Measurements from ENCODE around the gene TGFBR3.
"Not testable (repeated sequence)": the region's sequence is repeated elsewhere in the genome, so short reads cannot be mapped to it uniquely, and the experiment has no call there.

The TGFBR3 gene

DNA sequence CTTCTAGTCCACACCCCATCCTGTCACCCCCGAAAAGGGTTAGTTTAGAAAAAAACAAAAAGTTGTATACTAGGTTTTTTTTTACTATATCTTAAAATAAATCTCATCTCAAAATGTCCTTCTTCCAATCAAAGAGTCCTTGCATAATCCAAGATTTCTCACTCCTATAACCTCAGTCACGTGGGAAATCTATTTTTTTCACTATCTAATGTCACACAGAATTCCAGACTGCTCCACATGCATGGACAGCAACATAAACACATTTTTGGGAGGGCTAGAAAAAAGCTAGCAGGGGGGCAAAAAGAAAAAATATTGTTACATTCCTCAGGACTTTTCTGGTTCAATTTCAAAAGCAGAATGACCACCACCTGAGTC is 39.3 kb downstream of the TGFBR3 start:
- DNase-seq, result no peak

DNA sequence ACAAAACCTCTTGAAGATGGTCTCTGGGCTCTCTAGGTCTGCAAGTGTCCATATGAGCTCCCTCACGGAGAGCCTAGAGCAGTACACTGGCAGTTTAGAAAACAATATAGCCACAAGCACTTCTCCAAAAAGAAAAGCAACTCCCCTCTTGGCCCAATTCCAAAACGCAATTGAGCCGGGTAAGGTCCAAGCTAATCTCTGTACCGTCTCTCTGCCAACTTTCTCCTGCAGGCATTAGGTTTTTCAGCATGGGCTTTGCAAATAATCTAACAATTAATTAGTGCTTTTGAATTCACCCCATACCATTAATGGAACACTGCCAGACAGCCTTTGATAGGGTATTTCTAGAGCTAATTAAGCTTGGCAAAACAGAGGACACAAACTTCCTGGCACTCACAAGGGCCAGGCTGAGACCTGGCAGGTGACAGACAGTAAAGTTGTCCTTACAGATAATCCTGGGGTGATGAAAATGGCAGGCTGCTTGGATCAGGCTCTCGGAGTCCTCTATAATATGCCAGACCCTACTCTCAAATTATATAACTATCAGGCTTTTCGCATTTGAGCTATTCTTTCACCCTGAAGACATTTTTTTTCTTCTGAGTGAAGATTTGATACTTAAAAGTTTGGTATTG is 39.8 kb downstream of the TGFBR3 start:
- no peak for DNase-seq

DNA sequence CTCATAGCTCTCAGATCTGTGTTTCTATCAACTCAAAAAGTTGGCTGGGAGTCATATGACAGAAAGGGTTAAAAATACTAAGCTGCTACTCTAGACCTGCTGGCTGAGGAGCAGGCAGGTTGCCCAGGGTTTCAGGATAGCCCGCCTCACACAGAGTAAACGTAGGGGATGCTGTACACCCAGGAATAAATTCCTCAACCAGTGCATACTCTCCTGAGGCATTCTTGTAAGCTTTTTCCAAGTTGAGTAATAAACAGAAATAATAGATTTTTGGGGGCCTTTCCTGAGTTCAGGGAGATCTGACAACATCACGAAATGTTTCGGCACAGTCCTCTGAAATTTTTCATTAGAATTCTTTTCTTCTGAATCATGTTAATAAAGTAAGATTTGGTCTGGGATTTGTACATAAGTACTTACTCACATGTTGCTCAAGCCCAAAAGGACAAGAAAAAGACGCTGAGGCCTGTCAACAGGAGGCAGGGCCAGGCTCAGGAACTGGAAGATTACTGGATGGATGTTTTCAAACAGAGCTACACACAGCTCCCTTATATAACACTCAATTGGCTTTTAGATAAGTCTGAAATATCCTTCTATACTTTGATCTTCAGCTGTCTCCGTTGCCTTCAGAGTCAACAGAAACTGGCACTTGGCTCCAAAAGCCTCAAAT is 41.0 kb downstream of the TGFBR3 start:
- no peak for DNase-seq

DNA sequence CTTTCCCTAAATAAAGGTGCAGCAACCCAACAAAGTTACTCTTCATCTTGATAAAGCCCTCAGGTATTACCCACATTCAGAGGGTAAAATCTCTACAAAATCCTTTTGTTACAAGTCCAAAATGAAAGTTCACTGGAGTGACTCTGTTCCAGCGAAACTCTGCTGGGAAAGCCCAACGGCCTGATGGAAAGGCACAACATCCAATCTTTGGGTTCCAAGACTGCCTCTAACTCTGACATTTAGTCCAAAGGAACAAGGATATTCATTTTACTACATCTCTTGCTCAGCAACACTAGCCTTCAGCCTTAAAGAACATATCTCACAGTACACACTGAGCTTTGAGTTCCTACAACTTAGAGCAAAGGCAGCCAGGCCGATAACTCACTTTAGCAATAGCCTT is 42.1 kb downstream of the TGFBR3 start:
- no peak for DNase-seq

DNA sequence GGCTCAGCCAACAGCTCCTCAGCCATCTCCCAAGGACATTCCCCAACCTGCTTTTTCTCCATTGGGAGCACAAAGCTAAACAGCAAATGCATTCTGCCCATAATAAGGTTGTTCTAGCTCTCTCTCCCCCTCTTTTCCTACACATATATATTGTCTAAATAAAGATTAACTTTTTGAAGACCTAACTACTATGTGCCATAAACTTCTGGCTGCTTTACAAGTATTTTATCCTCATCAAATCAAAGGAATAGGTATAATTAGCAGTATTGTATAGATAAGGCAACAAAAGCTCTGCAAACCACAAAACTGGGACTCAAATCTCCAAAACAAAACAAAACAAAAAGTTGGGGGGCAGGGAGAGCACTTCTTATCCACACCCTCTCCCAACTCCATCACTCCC is 43.4 kb downstream of the TGFBR3 start:
- no peak for DNase-seq

DNA sequence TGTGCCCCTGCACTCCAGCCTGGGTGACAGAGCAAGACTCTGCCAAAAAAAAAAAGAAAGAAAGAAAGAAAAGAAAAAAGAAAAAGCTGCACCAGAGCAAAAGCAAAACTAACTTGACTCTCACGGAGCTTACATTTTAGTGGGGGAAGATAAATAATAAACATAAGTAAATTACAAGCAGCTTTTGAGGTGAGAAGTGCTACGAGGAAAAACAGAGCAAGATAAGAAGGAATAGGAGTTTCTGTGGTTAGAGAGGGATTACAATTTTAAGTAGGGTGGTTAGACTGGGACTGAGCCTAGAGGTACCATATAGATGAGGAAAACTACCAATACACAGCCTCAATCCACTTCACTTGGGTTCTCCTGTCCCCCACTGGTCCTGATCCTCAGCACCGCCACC is 43.9 kb downstream of the TGFBR3 start:
- DNase-seq, result no peak

DNA sequence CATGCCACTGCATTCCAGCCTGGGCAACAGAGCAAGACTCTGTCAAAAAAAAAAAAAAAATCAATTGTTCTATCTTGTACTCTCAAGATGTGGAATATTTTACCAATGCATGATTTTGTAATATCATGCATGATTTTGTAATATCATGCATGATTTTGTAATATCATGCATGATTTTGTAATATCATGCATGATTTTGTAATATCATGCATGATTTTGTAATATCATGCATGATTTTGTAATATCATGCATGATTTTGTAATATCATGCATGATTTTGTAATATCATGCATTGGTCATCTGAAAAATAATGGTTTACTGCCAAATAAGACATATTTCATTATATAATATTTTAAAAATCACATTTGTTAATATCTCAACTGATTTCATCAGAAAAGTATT is 45.7 kb downstream of the TGFBR3 start:
- DNase-seq, result not testable (repeated sequence)

DNA sequence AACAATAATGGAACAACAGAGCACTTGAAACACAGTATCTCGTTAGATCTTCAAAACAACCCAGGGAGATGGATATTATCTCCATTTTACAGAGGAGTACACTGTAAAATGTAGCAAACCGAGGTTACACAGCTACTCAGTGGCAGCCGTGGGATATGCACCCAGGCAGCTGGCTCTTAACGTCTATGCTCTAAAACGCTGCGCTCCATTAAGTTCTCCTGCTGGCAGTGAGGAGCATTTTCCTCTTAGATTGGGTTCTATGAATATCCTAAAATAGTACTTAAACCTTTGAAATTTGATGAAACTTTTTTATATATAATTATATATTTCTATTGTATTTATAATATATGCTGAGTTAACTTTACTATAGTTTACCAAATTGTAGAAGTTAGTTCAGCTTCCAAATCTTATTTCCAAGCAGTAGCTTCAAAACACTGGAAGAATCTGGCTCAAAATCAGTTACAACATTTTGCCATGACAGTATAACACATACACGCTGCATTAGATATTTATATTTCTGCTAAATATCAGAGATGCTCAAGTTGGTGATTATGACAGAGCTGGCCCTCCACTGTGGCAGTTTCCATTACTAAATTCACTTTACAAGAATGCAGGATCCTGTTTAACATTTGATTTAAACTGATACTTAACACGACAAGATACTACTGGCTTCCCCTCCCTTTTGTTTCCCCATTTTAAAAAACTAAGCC is 49.5 kb downstream of the TGFBR3 start:
- DNase-seq, result no peak

DNA sequence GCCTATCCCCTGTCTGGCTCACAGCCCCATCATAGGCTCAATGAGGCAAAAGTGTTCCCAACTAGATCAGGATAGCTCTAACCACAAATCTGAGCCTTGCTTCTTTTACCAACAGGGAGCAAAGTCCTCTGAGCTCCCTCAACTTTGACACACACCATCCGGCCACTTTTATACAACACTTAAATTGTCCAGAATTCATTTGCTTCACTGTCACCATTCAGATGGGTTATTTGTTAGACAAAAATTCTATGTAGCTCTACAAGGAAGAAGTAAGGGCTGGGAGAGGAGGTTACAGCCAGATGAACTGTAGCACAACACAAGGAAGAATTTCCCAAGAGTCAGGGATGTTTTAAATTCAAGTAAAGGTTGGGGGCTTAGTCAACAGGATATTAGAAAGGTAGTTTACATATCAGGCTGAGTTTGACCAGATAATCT is 50.8 kb downstream of the TGFBR3 start:
- no peak for DNase-seq

DNA sequence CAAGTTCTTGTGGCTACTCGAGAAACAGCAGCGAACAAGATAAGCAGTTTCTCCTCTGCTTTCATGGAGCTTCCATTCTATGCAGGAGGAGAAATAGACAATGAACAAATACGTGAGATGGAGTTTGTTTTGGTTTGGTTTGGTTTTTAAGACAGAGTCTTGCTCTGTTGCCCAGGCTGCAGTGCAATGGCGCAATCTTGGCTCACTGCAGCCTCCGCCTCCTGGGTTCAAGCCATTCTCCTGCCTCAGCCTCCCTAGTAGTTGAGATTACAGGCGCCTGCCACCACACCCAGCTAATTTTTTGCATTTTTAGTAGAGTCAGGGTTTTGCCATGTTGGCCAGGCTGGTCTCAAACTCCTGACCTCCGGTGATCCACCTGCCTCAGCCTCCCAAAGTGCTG is 51.4 kb downstream of the TGFBR3 start:
- DNase-seq, result not testable (repeated sequence)

DNA sequence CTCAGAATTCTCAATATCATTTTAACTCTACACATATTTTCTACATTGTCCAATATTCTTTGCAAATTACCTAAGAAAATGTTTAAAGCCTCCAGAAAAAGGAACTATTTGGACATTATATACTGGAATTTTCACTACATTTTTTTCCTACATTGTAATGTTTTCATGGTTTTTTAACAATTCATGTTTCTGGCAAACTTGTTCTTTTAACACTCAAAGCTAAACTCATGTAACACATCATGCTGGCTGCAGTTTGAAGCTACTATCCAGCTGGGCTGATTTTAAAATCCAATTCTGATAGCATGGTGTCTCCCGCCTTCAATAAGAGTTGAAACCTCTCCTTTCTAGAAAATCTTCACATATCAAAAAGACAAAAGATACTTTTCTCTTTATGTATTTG is 52.0 kb downstream of the TGFBR3 start:
- DNase-seq, result no peak

DNA sequence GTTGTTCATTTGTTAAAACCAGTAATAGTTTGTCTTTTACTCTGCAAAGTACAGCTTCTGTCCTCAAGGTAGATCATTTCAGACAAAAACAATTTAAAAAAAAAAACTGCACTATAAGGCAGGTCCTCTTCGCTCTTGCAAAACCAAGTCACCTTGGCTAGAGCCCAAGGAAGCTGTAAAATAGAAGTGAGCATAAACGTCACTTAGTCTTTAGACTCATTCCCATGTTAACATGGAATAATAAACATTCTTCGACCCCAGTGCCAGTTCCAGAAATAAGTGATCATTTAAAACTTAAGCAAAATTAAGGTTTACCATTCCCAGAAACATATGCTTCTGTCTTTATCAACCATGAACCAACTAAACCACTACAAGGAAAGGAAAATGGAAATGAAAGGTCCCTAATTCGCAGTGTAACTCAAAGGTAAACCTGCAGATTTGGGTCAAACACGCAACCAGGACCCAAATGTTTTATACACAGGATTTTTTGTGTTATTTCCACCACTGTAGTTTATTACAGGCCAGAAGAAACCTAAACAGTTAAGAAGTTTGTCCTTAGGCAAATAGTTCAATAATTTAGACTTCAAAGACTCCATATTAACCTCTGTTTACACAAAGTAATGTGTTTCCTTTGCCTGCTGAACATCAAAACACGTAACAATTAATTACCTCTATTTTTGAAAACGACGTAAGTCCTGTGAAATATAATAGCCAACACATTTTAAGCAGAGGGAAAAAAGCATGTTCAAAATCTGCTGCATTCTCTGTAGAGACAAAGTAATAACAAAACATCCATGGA is 54.6 kb downstream of the TGFBR3 start:
- DNase-seq, result no peak

DNA sequence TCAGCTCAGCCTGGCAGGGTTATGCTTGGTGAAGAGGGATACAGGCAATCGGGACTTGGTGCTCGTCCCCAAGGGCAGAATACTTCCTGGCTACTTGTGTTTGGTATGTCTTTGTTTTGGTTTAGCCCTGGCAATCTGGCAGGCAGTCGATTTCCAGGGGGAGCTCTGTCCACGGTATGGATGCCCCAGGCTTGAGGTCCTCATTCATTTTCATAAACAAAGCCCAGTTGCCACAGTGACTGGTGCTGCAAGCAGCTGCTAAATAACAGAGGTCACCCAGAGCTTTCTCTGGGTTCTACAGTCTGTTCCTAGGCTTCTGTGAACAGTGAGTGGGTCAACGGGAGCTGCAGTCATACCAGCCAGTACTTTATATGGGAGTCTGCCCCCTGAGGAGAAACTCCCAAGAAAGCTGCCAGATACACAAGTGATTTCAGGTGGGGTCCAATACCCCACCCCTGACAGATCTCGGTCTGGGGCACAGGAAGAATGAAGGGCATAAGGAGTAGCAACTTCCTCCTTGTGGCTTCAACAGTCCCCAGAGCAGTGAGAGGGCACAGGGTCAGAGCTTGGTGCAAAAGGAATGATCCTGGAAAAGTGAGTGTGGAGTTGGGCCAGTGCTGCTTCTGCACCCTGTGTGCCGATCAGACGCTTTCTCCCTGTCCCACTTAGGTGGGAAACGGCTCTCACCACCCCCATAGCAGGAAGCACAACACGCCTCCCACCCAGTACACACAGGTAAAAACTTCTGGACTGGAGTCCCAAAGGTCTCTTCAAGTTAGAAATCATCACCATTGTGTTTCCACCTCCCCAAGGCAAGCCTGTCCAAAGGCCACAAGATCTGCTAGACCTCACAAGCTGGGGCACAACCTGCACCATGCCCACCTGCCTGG is 55.5 kb downstream of the TGFBR3 start:
- DNase-seq, result no peak

DNA sequence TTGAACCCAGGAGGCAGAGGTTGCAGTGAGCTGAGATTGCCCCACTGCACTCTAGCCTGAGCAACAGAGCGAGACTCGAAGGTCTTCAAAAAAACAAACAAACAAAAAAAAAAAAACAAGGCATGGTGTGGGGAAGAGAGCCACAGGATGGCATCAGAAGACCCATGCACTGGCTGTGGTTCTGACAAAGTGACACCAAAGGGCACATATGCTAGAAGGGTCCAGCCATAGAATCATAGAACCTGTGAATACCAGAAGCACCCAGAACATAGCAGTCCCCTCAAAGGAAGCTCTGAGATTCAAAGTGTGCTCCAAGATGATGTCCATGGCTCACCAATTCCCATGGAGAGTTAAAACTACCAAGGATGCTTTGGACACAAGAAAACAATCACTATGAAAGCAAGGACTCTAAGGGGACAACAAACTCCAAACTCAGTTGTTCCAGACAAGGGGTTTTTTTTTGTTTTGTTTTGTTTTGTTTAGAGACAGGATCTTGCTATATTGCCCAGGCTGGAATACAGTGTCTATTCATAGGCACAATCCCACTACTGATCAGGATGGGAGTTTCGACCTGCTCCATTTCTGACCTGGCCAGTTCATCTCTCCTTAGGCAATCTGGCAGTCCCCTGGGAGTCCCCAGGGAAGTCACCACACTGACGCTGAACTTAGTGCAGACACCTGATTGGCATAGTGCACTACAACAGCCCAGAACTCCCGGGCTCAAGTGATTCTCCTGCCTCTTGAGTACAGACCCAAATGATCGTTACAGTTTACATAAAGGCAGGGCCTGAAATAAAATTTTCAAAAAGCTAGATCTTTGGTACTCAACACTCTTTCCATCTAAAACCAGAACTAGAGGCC is 56.4 kb downstream of the TGFBR3 start:
- DNase-seq, result no peak

DNA sequence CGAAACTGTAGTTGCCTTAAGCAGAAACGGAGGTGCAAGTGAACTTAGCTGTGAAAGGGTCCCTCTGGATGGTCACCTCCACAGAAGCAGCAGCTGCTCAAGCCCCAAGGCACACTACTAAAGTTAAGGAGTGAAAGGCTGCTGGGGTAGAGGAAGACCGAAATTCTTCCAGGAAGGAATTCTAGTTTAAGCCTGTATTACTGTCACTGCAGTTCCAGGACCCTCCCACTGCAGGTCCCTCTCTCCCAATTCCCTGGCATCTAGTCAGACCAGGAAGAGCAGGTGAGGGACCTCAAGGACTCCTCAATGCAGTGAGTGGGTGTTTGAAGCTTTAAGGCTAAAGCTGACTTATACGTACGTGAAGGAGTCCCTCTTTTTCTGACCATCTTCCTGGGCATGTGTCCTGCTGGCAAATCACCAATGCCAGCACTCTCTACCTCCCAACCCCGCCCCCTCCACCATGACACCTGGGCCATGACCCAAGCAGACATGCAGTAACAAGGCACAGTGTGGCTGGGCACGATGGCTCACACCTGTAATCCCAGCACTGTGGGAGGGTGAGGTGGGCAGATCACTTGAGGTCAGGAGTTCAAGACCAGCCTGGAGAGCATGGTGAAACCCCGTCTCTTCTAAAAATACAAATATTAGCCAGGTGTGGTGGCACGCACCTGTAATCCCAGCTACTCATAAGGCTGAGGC is 57.2 kb downstream of the TGFBR3 start:
- no peak for DNase-seq

DNA sequence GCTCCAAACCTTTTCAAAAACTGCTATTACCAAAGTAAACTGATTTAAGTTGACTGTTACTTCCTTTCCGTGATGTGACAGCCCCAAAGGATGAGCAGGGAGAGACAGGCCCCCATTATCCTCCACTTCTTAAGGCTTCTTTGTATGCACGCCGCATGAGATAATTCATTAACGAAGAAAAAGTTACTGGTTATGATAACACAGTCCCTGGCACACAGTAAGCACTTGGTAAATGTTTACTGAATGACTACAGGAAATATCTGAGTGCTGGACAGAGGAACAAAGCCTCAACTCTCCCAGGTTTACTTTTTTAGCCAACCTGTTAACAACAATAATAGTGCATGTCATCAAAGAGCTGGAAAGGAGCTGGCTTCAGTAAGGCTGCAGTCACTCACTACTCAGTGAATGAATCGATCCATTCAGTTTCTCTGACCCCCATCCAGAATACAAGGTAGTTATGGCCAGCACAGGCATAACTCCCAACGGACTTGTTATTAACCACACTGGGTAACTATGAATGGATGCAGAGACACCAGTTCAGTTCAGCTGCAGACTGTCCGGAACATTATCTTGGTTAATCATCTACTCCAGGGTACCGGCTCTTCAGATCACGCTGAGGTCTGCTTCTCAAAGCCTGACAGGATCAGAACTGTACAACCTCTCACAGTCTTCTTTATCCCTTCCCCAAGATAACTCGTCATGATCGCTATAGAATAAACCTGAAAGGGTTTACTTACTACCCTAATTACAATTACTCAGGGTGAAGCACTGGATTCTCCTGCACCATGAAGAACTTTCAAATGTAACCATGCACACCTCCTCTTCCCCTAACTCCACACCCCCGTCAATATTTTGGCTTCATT is 58.3 kb downstream of the TGFBR3 start:
- DNase-seq, result no peak

DNA sequence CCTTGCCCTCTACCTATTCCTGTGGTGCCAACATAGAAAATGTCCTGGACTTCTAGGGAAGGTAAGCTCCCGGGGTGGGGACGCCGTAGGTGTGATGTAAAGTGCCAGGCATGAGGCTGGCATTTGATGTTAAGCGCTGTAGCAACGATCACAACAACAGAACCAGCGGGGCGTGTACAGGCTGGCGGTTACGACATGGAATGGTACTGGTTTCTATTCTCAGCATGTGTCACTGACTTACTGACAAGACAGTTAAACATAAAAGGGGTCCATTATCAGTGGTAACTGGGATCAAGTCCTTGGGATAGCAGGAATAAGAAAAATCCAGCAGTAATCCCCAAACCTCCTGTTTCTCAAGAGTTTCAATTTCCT is 58.9 kb downstream of the TGFBR3 start:
- no peak for DNase-seq

DNA sequence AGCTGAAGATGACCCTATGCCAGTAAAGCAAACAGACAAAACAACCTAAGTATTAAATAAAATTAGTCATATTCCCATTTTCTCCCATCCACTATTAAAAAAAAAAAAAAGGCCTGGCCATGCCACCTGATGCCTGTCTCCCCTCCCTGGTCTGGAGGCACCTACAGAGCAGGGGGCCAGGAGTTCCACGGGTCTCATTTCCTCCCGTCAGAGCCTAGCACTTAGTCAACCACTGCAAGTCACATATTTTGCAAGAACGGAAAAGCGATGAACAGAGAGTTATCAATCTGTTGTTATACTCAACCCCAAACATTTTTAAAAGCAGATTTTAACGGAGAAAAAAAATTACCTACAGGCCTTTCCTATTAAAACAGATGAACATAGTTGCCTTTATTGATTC is 59.3 kb downstream of the TGFBR3 start:
- no peak for DNase-seq

DNA sequence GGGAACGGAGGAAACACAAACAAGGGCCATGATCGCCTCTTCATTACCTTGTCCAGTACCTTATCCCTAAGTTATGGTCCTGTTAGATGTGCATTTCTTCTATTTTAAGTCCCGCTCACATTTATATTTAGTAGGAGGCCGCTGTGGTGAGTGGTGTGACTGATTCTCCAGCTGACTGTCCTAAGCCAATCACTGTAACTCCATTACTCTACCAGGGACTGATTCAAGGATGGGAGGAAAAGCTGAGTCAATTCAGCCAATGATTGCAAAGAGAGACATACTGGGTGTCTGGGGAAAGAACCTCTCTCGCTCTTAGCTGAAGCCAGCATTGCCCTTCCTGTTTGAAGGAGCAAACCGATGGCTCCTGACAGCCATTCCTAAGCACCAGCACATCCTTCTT is 59.7 kb downstream of the TGFBR3 start:
- DNase-seq, result no peak
